SU-DHL-6 (cell line): ENCODE data around the gene AHR.

Experiments used
- CTCF ChIP-seq: fragments of 200-600 bp; sonication (generic); IDR thresholded peaks from one replicate; pipeline ENCODE4 v1.5.1; 2017; ENCODE audit warnings: antibody characterized with exemption, mild to moderate bottlenecking, low read length, moderate library complexity; ENCODE audit not compliant: insufficient read depth, poor library complexity, severe bottlenecking
- EZH2phosphoT487 ChIP-seq: fragments of 200-600 bp; sonication (generic), shearing (Covaris generic); conservative IDR thresholded peaks from 2 replicates; pipeline ENCODE4 v1.6.1; 2018; ENCODE audit warnings: mild to moderate bottlenecking, antibody characterized with exemption, low read length, moderate library complexity, mixed read lengths

GRCh38 chr7:17365775-17366174 is 67.3 kb downstream of the AHR start:
- TF ChIP-seq CTCF, result no peak
- no peak for TF ChIP-seq EZH2phosphoT487
